H9 (cell line): Measurements from ENCODE around the gene JSRP1. TPM values are rescaled to one million over a fixed set of nuclear protein-coding genes. Genes with fewer than 3 reads are reported as not detected.

Experiments
- DNase-seq: peaks from one replicate; pipeline ENCODE4 v3.0.0-alpha.2; 2017
- H2AFZ ChIP-seq: one replicate; pipeline ENCODE4 v1.6.1; 2013; ENCODE audit warnings: mild to moderate bottlenecking, low read length, control low read depth, moderate library complexity
- H2AK5ac ChIP-seq: 2 replicates; pipeline ENCODE4 v1.6.1; 2013; ENCODE audit warnings: low read length, control low read depth, mixed read lengths; ENCODE audit not compliant: insufficient read length
- H2BK120ac ChIP-seq: one replicate; pipeline ENCODE4 v1.6.1; 2013; ENCODE audit warnings: low read depth, mild to moderate bottlenecking, low read length, control low read depth, inconsistent platforms; ENCODE audit not compliant: poor library complexity, severe bottlenecking
- H2BK12ac ChIP-seq: 2 replicates; pipeline ENCODE4 v1.6.1; 2013; ENCODE audit warnings: low read length, control low read depth, mixed read lengths, low read depth; ENCODE audit not compliant: insufficient read length
- H2BK15ac ChIP-seq: 2 replicates; pipeline ENCODE4 v1.6.1; 2013; ENCODE audit warnings: low read depth, low read length, control low read depth
- H2BK20ac ChIP-seq: one replicate; pipeline ENCODE4 v1.6.1; 2013; ENCODE audit warnings: low read depth, mild to moderate bottlenecking, low read length, control low read depth, inconsistent platforms; ENCODE audit not compliant: poor library complexity, severe bottlenecking
- H2BK5ac ChIP-seq: 2 replicates; pipeline ENCODE4 v1.6.1; 2013; ENCODE audit warnings: low read length, control low read depth, mixed read lengths; ENCODE audit not compliant: insufficient read length
- H3K14ac ChIP-seq: 2 replicates; pipeline ENCODE4 v1.6.1; 2013; ENCODE audit warnings: low read length, control low read depth; ENCODE audit not compliant: insufficient read depth
- H3K18ac ChIP-seq: 2 replicates; pipeline ENCODE4 v1.6.1; 2013; ENCODE audit warnings: low read depth, mild to moderate bottlenecking, mixed read lengths, low read length, control low read depth; ENCODE audit not compliant: insufficient read length
- H3K23ac ChIP-seq: 2 replicates; pipeline ENCODE4 v1.6.1; 2013; ENCODE audit warnings: low read length, control low read depth, mixed read lengths, low read depth; ENCODE audit not compliant: insufficient read length
- H3K23me2 ChIP-seq: 2 replicates; pipeline ENCODE4 v1.6.1; 2013; ENCODE audit warnings: low read depth, mild to moderate bottlenecking, mixed read lengths, low read length, control low read depth; ENCODE audit not compliant: insufficient read length, poor library complexity, severe bottlenecking
- H3K27ac ChIP-seq: 2 replicates; pipeline ENCODE4 v1.5.1; 2013; ENCODE audit warnings: low read length, control low read depth, mixed read lengths, low read depth; ENCODE audit not compliant: insufficient read length
- H3K27me3 ChIP-seq: 2 replicates; pipeline ENCODE4 v1.6.1; 2013; ENCODE audit warnings: low read length, control low read depth, inconsistent platforms; ENCODE audit not compliant: insufficient read depth
- H3K4ac ChIP-seq: 2 replicates; pipeline ENCODE4 v1.6.1; 2013; ENCODE audit warnings: low read depth, mild to moderate bottlenecking, control low read depth, inconsistent platforms, low read length, moderate library complexity
- H3K4me1 ChIP-seq: 2 replicates; pipeline ENCODE4 v1.6.1; 2013; ENCODE audit warnings: low read length, control low read depth, inconsistent platforms; ENCODE audit not compliant: insufficient read depth
- H3K4me2 ChIP-seq: 2 replicates; pipeline ENCODE4 v1.6.1; 2013; ENCODE audit warnings: low read length, control low read depth, mixed read lengths; ENCODE audit not compliant: insufficient read length, insufficient read depth
- H3K56ac ChIP-seq: 2 replicates; pipeline ENCODE4 v1.6.1; 2013; ENCODE audit warnings: low read depth, mild to moderate bottlenecking, mixed read lengths, low read length, control low read depth; ENCODE audit not compliant: insufficient read length
- H3K79me1 ChIP-seq: 2 replicates; pipeline ENCODE4 v1.6.1; 2013; ENCODE audit warnings: low read depth, mild to moderate bottlenecking, moderate library complexity, low read length, control low read depth, inconsistent platforms; ENCODE audit not compliant: insufficient read depth, poor library complexity, severe bottlenecking
- H3K79me2 ChIP-seq: 2 replicates; pipeline ENCODE4 v1.6.1; 2013; ENCODE audit warnings: low read length, control low read depth, inconsistent platforms; ENCODE audit not compliant: insufficient read depth
- H3K9ac ChIP-seq: 2 replicates; pipeline ENCODE4 v1.6.1; 2013; ENCODE audit warnings: low read length, control low read depth, mixed read lengths; ENCODE audit not compliant: insufficient read length; ENCODE audit errors: extremely low read depth
- H3K9me3 ChIP-seq: one replicate; pipeline ENCODE4 v1.6.1; 2013; ENCODE audit warnings: low read depth, low read length, inconsistent platforms; ENCODE audit not compliant: control insufficient read depth
- H3T11ph ChIP-seq: one replicate; pipeline ENCODE4 v1.6.1; 2013; ENCODE audit warnings: mild to moderate bottlenecking, low read length, control low read depth, inconsistent platforms
- H4K20me1 ChIP-seq: one replicate; pipeline ENCODE4 v1.6.1; 2013; ENCODE audit not compliant: control insufficient read depth, insufficient read length, insufficient read depth
- H4K5ac ChIP-seq: 2 replicates; pipeline ENCODE4 v1.6.1; 2013; ENCODE audit warnings: low read depth, mild to moderate bottlenecking, mixed read lengths, low read length, control low read depth; ENCODE audit not compliant: insufficient read length
- H4K8ac ChIP-seq: replicated peaks from 2 replicates; pipeline ENCODE4 v1.6.1; 2013; ENCODE audit warnings: low read length, control low read depth, mixed read lengths, low read depth; ENCODE audit not compliant: insufficient read length
- H4K91ac ChIP-seq: 2 replicates; pipeline ENCODE4 v1.6.1; 2013; ENCODE audit warnings: low read depth, mild to moderate bottlenecking, moderate library complexity, mixed read lengths, low read length, control low read depth; ENCODE audit not compliant: insufficient read length
- H3K27ac Mint-ChIP-seq, 3 experiments: 2 replicates in 2 of 3; 3 replicates in 1 of 3; pipeline ENCODE4 v1.8.0; 2020 to 2021; ENCODE audit warnings: mixed read lengths in 3 of 3, mild to moderate bottlenecking in 1 of 3, moderate library complexity in 1 of 3
- H3K27me3 Mint-ChIP-seq: 2 replicates; pipeline ENCODE4 v1.8.0; 2021; ENCODE audit warnings: low read depth, mild to moderate bottlenecking, moderate library complexity, mixed read lengths
- H3K36me3 Mint-ChIP-seq, 3 experiments: 2 replicates in 2 of 3; 3 replicates in 1 of 3; pipeline ENCODE4 v1.8.0; 2020 to 2021; ENCODE audit warnings: low read depth in 3 of 3, mixed read lengths in 3 of 3; ENCODE audit not compliant: insufficient read depth in 1 of 3
- H3K4me1 Mint-ChIP-seq, 2 experiments: 2 replicates each; pipeline ENCODE4 v1.8.0; 2020; ENCODE audit warnings: mixed read lengths in 2 of 2
- H3K4me3 Mint-ChIP-seq, 2 experiments: 2 replicates in 1 of 2; 3 replicates in 1 of 2; pipeline ENCODE4 v1.8.0; 2020 to 2021; ENCODE audit warnings: mild to moderate bottlenecking in 2 of 2, mixed read lengths in 2 of 2, moderate library complexity in 1 of 2
- H3K9me3 Mint-ChIP-seq, 2 experiments: 2 replicates in 1 of 2; 3 replicates in 1 of 2; pipeline ENCODE4 v1.8.0; 2020; ENCODE audit warnings: mild to moderate bottlenecking in 2 of 2, mixed read lengths in 2 of 2, moderate library complexity in 1 of 2
- WGBS: extraction: QIAGEN DNeasy Blood & Tissue Kit; methylation state at CpG from one replicate; pipeline ENCODE4 v1.1.7; 2013; ENCODE audit warnings: missing lambda C conversion rate, low lambda C conversion rate, mixed read lengths; ENCODE audit not compliant: insufficient read length; ENCODE audit errors: extremely low coverage; 5-methylcytosine and 5-hydroxymethylcytosine counted together
- total RNA-seq: library from RNA; stranded (reverse); gene quantifications from 2 replicates; pipeline ENCODE4 v1.2.1, GENCODE V29; 2021
- TF ChIP-seq, protein P1 (sequence below): fragments of 200-600 bp; sonication (generic); conservative IDR thresholded peaks from 3 replicates; pipeline ENCODE4 v1.8.0; 2021; ENCODE audit warnings: antibody characterized with exemption, mild to moderate bottlenecking

The JSRP1 gene
- total RNA-seq, 1 experiment from 2014 or later, result 0.90 TPM

DNA sequence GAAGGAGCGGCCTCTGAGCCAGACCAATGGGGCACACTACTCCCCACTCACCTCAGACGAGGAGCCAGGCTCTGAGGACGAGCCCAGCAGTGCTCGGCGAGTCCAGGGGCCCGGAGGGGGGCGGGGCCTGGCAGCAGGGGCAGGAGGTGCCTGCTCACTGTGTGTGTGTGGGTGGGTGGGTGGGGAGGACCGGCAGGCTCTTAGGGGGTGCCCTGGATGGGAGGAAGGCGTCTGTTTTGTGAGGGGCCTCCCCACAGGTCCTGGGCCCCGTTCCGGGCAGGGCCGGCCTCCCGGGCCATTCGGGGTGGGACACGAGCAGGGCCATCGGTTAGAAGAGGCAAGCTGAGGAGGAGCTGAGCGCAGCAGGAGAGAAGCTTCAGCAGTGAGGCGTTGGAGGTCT, 32.8 kb downstream of the JSRP1 start:
- WGBS, result no CpG with 5 or more reads among the region's 18 CpGs

More for the DNA sequence above, 32.8 kb downstream of the JSRP1 start:
- no peak overlapping the region for H3K27ac ChIP-seq
- no peaks in the 10 kb centered on the region for H3K4me1 Mint-ChIP-seq
- H3K18ac ChIP-seq, result no peak overlapping the region
- no peak overlapping the region for H3K27ac Mint-ChIP-seq
- H2BK5ac ChIP-seq, result no peak overlapping the region
- no peak overlapping the region for H3K23ac ChIP-seq
- no peak overlapping the region for H3K4me2 ChIP-seq
- no peak overlapping the region for H3K4me3 Mint-ChIP-seq
- no peak overlapping the region for H2AK5ac ChIP-seq
- H4K8ac ChIP-seq, result no peak overlapping the region
- TF ChIP-seq, protein P1, sequence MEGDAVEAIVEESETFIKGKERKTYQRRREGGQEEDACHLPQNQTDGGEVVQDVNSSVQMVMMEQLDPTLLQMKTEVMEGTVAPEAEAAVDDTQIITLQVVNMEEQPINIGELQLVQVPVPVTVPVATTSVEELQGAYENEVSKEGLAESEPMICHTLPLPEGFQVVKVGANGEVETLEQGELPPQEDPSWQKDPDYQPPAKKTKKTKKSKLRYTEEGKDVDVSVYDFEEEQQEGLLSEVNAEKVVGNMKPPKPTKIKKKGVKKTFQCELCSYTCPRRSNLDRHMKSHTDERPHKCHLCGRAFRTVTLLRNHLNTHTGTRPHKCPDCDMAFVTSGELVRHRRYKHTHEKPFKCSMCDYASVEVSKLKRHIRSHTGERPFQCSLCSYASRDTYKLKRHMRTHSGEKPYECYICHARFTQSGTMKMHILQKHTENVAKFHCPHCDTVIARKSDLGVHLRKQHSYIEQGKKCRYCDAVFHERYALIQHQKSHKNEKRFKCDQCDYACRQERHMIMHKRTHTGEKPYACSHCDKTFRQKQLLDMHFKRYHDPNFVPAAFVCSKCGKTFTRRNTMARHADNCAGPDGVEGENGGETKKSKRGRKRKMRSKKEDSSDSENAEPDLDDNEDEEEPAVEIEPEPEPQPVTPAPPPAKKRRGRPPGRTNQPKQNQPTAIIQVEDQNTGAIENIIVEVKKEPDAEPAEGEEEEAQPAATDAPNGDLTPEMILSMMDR, result no peak
- no peak overlapping the region for H3K9ac ChIP-seq
- no peak overlapping the region for H3K56ac ChIP-seq
- no peak overlapping the region for H4K5ac ChIP-seq
- H2AFZ ChIP-seq, result no peak overlapping the region
- H3K79me1 ChIP-seq, result no peaks in the 10 kb centered on the region
- H3K9me3 Mint-ChIP-seq, result no peaks in the 10 kb centered on the region
- DNase-seq, result no peak
- H2BK120ac ChIP-seq, result no peak overlapping the region
- no peaks in the 10 kb centered on the region for H3K79me2 ChIP-seq
- H2BK15ac ChIP-seq, result no peak overlapping the region
- H4K20me1 ChIP-seq, result no peaks in the 10 kb centered on the region
- no peak overlapping the region for H3K4ac ChIP-seq
- H3T11ph ChIP-seq, result no peak overlapping the region
- no peaks in the 10 kb centered on the region for H3K27me3 ChIP-seq
- H2BK12ac ChIP-seq, result no peak overlapping the region
- no peaks in the 10 kb centered on the region for H3K9me3 ChIP-seq
- peaks cover 7 to 57% (median 41%) of the 10 kb centered on the region in 3 experiments; a peak in 6 of 7 replicates for H3K36me3 Mint-ChIP-seq
- H3K14ac ChIP-seq, result no peak overlapping the region
- no peaks in the 10 kb centered on the region; the same call in 1 of the 2 replicates for H3K27me3 Mint-ChIP-seq
- H4K91ac ChIP-seq, result no peak overlapping the region
- no peaks in the 10 kb centered on the region for H3K4me1 ChIP-seq
- H3K23me2 ChIP-seq, result no peaks in the 10 kb centered on the region
- H2BK20ac ChIP-seq, result no peak overlapping the region
